Fibroblast of upper back skin (primary cell): ENCODE measurements around the gene GPR17.

Source experiments
- DNase-seq: peaks from one replicate; pipeline ENCODE4 v3.0.0-alpha.2; 2013

The GPR17 gene

GRCh38 chr2:127698553-127699355 is 52.8 kb downstream of the GPR17 start:
- DNase-seq = no peak

DNA sequence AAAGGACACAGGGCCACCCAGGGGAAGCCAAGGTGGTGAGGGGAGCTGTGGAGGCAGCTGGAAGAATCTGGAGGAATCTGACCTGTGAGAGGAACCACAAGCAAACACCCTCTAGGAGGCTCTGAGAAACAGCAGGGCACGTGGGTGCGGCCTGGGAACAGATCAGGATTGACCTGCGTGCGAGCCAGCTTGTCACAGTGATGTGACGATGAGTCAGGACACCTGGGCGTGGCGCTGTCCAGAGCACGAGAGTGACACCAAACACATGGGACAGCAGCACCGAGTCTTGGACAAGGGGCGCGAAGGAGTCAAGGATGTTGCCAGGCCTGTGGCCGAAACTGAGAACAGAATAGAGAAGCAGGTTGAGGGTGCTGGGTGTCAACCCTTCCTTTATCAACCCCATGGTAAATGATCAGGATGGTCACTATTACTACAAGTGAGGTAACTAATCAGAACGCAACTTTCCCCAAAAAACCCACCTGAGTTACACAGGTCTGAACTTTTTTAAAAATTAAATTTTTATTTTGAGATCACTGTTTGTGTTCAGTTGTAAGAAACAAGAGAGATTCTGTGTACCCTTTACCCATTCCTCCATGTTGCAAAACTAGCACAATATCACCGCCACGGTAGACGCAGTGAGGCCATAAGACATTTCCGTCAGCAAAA is 54.7 kb downstream of the GPR17 start:
- DNase-seq = no peak

DNA sequence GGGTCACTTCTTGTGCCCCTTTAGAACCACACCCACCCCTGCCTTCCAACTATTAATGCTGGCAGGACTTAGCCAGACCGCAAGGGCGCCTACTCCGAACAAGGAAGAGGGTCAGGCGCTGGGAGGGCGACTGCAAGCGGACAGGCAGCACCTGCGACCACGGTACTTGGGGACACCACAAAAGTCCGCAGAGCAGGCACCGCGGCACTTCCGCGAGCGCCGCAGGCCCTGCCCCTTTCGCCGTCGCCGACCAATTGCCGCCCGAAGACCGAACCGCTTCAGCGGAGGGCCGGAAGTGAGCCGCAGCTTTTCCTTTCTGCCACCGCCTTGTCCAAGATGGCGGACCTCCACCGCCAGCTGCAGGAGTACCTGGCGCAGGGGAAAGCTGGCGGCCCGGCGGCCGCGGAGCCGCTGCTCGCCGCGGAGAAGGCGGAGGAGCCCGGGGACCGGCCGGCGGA is 55.3 kb downstream of the GPR17 start, which contains the start of gene SFT2D3:
TSS of gene SFT2D3 (plus strand) at position 305 of the 458 bp plus-strand sequence. CDS start at position 337, 32 bp downstream.
- peak; percentile 89 for DNase-seq

GRCh38 chr2:127701651-127702394 is 55.9 kb downstream of the GPR17 start:
- DNase-seq = peak; percentile 58
